Thyroid gland (tissue), 4 donors: ENCODE data around the gene TRIM7.

Experiments used
- CTCF ChIP-seq, 6 experiments: fragments of 200-600 bp in 3 of 6; fragments of 450-650 bp in 3 of 6; sonication (generic) in 3 of 6; IDR thresholded peaks; one replicate each; pipeline ENCODE4 v1.5.1; 2016 to 2019; ENCODE audit warnings: antibody characterized with exemption in 6 of 6, mild to moderate bottlenecking in 2 of 6, inconsistent platforms in 1 of 6, moderate library complexity in 1 of 6
- POLR2A ChIP-seq, 2 donors: fragments of 450-650 bp; IDR thresholded peaks; one replicate each; pipeline ENCODE4 v1.6.1; 2017; ENCODE audit warnings: antibody characterized with exemption in 2 of 2, mild to moderate bottlenecking in 2 of 2, moderate library complexity in 1 of 2

GRCh38 chr5:181188700-181189362 is 16.2 kb downstream of the TRIM7 start:
- TF ChIP-seq CTCF (IDR thresholded peaks at IDR 0.05), result no peak
- no peak for TF ChIP-seq POLR2A (IDR thresholded peaks at IDR 0.05)
